H1 (cell line): ENCODE results near the gene IL1R1.

Experiments
- CHD1 ChIP-seq: IDR thresholded peaks from 2 replicates; pipeline ENCODE4 v1.6.1; 2012; ENCODE audit warnings: low read depth, low read length, improper control_type of control experiment
- CTCF ChIP-seq, 3 experiments: IDR thresholded peaks; 1 replicate in 2 of 3; 2 replicates in 1 of 3; pipeline versions ENCODE4 v1.5.1 to v1.6.1; 2011; ENCODE audit warnings: low read length in 3 of 3, mild to moderate bottlenecking in 3 of 3, inconsistent platforms in 2 of 3, low read depth in 1 of 3, moderate library complexity in 1 of 3; ENCODE audit not compliant: insufficient read depth in 1 of 3; ENCODE audit errors: control extremely low read depth in 1 of 3
- EP300 ChIP-seq, 2 experiments: IDR thresholded peaks; 1 replicate in 1 of 2; 2 replicates in 1 of 2; pipeline ENCODE4 v1.6.1; 2011 to 2012; ENCODE audit warnings: low read depth in 2 of 2, low read length in 2 of 2, mild to moderate bottlenecking in 2 of 2, borderline replicate concordance in 1 of 2, inconsistent platforms in 1 of 2, moderate library complexity in 1 of 2
- EZH2 ChIP-seq: fragments of 200-600 bp; sonication (generic); IDR thresholded peaks from 2 replicates; pipeline ENCODE4 v1.7.1; 2012; ENCODE audit warnings: low read depth, mild to moderate bottlenecking, moderate library complexity, low read length, inconsistent platforms; ENCODE audit not compliant: severe bottlenecking
- MAX ChIP-seq: IDR thresholded peaks from 2 replicates; pipeline ENCODE4 v1.6.1; 2012; ENCODE audit warnings: inconsistent platforms
- POLR2AphosphoS5 ChIP-seq: IDR thresholded peaks from 2 replicates; pipeline ENCODE4 v1.6.1; 2011; ENCODE audit warnings: low read depth, low read length
- POU5F1 ChIP-seq: IDR thresholded peaks from 2 replicates; pipeline ENCODE4 v1.6.1; 2011; ENCODE audit warnings: low read depth, mild to moderate bottlenecking, low read length, moderate library complexity
- RAD21 ChIP-seq, 2 experiments: IDR thresholded peaks in 1 of 2; conservative IDR thresholded peaks in 1 of 2; 2 replicates each; pipeline ENCODE4 v1.6.1; 2011; ENCODE audit warnings: low read depth in 2 of 2, low read length in 2 of 2, improper control_type of control experiment in 1 of 2, inconsistent platforms in 1 of 2, mild to moderate bottlenecking in 1 of 2, moderate library complexity in 1 of 2
- RBBP5 ChIP-seq: IDR thresholded peaks from 2 replicates; pipeline ENCODE4 v1.7.1; 2012; ENCODE audit warnings: low read depth, mild to moderate bottlenecking, inconsistent platforms, low read length, moderate library complexity, borderline replicate concordance
- TEAD4 ChIP-seq: IDR thresholded peaks from 2 replicates; pipeline ENCODE4 v1.6.1; 2012; ENCODE audit warnings: low read depth, low read length, inconsistent platforms, mixed read lengths
- ZNF274 ChIP-seq: IDR thresholded peaks from 2 replicates; pipeline ENCODE4 v1.7.0; 2012; ENCODE audit warnings: low read length, borderline replicate concordance; ENCODE audit errors: extremely low read depth

GRCh38 chr2:102147935-102148334, 5.4 kb downstream of the IL1R1 start:
- no peak for TF ChIP-seq POU5F1
- TF ChIP-seq CTCF (IDR thresholded peaks at IDR 0.05; ENCODE audit: control extremely low read depth in 1 of 3, insufficient read depth in 1 of 3, low read depth in 1 of 3, low read length in 3 of 3), result no peak
- TF ChIP-seq EZH2, result no peak
- no peak for TF ChIP-seq TEAD4
- TF ChIP-seq CHD1, result no peak
- TF ChIP-seq POLR2AphosphoS5, result no peak
- no peak for TF ChIP-seq EP300 (IDR thresholded peaks at IDR 0.05; ENCODE audit: borderline replicate concordance in 1 of 2, low read depth in 2 of 2, low read length in 2 of 2)
- no peak for TF ChIP-seq RBBP5
- no peak for TF ChIP-seq RAD21 (IDR thresholded peaks at IDR 0.05 in 1 of 2, conservative IDR thresholded peaks at IDR 0.05 in 1 of 2; ENCODE audit: low read depth in 2 of 2, low read length in 2 of 2)
- no peak for TF ChIP-seq MAX
- TF ChIP-seq ZNF274, result no peak
